Epidermal melanocyte (primary cell): Measurements from ENCODE around the gene HIBCH.
"Not testable (repeated sequence)": the region's sequence is repeated elsewhere in the genome, so short reads cannot be mapped to it uniquely, and the experiment has no call there.

Source experiments
- DNase-seq: peaks from one replicate; pipeline ENCODE4 v3.0.0; 2011; ENCODE audit warnings: low spot score; ENCODE audit not compliant: insufficient read length

HIBCH gene

DNA sequence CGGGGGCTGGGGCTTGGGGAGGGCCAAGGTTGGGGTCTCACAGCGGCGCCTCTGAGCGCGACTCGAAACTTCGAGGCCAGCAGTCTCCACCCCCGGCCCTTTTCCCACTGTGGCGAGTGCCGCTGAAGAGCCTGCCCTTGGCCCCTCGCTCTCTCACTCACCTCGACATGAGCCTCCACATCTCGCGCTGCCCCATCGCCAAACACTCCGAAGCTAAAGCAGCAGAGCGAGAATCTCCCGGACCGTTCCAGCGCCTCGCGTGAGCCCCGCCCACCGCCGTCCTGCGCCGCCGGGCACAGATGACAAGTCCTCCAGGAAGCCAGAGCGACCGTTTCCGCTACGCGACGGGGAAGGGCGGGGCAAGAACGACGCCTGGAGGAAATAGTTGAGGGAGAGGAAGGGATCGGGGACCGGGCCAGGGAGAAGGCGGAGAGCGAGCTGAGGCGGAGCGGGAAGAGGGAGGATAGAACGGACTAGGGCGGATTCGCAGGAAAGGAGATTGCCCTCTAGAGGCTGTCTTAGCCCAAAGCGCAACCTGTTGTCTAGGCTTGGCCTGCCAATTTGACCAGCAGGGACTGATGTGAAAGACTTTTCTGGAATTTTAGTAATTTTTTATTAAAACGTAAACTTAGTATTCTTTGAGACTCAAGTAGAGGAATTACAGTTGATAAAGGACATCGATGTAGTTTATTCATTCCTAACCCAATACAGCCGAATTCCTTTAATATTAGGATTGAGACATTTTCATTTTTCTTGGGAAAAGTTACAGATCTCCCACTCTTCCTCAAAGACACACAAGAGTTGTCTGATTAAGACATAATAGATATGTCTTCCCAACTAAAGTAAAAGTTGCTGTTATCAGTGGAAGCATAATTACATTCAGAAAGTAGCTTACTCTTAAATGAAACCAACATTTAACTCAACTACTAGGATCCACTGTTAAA lies at the start of gene HIBCH:
TSS of gene HIBCH (minus strand) at position 272 of the 944 bp plus-strand sequence. CDS start at position 196, 76 bp downstream.
- DNase-seq, result peak; percentile 84

GRCh38 chr2:190367091-190367490 lies 47.5 kb upstream of the HIBCH start:
- no peak for DNase-seq

DNA sequence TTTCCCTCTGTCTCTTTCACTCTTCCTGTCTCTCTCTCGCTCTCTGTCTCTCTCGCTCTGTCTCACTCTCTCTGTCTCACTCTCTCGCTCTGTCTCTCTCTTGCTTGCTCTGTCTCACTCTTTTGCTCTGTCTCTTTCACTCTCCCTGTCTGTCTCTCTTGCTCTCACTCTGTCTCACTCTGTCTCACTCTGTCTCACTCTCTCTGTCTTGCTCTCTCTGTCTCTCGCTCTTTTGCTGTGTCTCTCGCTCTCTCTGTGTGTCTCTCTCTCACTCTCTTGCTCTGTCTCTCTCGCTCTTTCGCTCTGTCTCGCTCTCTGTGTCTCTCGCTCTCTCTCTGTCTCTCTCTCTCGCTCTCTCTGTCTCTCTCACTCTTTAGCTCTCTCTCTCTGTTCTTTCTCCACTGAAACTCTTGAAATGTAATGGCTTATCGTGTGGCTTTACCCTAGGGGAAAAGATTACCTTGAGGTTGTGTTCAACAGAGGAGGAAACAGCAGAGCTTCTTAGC lies 46.7 kb upstream of the HIBCH start:
- no peak for DNase-seq

DNA sequence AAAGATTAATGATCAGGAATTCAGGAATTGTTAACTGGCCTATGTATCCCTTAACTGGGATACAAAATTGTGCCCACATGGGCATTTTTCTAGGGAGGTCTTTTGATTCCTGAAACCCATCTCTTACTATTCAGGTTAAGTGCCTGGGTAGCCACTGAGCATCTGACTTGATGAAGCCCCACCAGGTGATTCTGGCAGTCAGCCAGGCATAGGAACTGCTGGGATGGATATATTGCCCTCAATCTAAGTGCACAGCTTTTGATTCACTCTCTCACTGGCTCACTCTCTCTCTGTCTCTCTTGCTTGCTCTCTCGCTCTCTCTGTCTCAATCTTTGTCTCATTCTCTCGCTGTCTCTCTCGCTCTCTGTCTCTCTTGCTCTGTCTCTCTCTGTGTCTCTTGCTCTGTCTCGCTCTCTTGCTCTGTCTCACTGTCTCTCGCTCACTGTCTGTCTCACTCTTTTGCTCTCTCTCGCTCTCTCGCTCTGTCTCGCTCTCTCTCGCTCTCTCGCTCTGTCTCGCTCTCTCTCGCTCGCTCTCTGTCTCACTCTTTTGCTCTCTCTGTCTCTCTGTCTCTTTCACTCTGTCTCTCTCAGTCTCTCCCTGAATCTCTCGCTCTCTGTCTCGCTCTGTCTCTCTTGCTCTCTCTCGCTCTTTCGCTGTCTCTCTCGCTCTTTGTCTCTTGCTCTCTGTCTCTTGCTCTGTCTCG lies 46.0 kb upstream of the HIBCH start:
- no peak for DNase-seq

- no peak for DNase-seq
Observed at GRCh38 chr2:190362894-190363293, 43.3 kb upstream of the HIBCH start.

GRCh38 chr2:190361572-190361971 lies 41.9 kb upstream of the HIBCH start:
- DNase-seq, result no peak

- no peak for DNase-seq
Observed at GRCh38 chr2:190360965-190361364, 41.3 kb upstream of the HIBCH start.

GRCh38 chr2:190360561-190360960 lies 40.9 kb upstream of the HIBCH start:
- DNase-seq, result no peak

GRCh38 chr2:190358655-190359448 lies 39.2 kb upstream of the HIBCH start:
- not testable (repeated sequence) for DNase-seq

- DNase-seq, result no peak
Observed at GRCh38 chr2:190357600-190357999, 38.0 kb upstream of the HIBCH start.

DNA sequence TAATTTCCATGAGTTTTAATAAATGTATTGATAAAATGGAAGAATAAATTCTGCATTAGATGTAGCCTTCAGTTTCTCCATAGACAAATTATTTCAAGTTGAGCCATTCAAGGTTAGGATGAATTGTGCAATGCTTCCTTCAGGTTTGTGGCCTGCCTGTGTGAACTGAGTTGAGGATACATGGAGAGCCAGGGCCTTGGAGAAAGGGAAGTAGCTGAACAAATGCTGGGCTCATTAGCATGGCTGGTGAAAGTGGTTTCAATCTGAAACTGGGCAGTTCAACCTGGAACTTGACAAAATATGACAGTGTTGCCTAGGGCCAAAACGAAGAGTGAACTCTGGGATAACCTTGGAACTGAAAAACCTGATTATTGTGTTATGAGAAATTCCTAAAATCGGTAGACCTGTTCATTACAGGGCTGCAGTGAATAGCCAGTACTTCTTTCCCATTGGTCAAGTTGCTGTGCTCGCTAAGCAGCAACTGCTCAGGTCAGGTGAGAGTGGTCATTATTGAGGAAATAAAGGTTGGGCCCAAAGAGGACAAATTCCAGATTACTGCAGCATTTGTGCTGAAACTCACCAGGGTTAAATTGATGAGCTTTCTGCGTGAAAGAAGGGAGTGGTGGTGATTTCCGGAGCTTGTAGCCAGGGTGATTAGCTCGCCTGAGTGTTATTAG lies 36.5 kb upstream of the HIBCH start:
- no peak for DNase-seq

- DNase-seq, result no peak
Observed at GRCh38 chr2:190354003-190354690, 34.5 kb upstream of the HIBCH start.

- DNase-seq, result no peak
Observed at GRCh38 chr2:190353537-190353899, 33.9 kb upstream of the HIBCH start.

GRCh38 chr2:190352668-190353536 lies 33.3 kb upstream of the HIBCH start:
- DNase-seq, result no peak

GRCh38 chr2:190351955-190352354 lies 32.3 kb upstream of the HIBCH start:
- DNase-seq, result no peak

GRCh38 chr2:190350371-190350770 lies 30.7 kb upstream of the HIBCH start:
- no peak for DNase-seq

DNA sequence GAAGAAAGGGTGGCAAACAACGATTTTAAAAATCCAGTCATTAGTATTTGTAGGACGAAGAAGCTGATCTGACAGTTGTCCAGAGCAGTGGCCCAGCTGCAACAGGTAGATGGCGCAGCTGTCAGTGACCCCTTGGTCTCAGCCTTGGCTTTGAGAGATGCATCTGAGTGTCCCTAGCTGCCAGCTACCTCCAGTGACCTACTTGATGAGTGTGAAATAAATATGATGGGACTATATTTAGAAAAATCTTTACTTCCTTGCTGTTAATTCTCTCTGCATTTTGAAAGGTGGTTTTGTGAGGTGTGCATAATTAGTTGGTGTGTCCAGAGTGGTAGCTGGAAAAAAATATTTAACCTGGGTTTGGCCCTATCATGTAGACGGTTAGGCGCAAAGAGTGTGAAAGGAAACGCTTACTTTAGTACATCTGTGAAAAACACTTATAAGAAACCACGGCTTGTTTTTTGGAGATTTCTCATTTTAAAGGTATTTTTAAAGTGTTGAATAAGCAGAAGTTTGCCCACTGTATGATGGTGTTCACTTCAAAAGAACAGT lies 24.7 kb upstream of the HIBCH start:
- DNase-seq, result no peak

DNA sequence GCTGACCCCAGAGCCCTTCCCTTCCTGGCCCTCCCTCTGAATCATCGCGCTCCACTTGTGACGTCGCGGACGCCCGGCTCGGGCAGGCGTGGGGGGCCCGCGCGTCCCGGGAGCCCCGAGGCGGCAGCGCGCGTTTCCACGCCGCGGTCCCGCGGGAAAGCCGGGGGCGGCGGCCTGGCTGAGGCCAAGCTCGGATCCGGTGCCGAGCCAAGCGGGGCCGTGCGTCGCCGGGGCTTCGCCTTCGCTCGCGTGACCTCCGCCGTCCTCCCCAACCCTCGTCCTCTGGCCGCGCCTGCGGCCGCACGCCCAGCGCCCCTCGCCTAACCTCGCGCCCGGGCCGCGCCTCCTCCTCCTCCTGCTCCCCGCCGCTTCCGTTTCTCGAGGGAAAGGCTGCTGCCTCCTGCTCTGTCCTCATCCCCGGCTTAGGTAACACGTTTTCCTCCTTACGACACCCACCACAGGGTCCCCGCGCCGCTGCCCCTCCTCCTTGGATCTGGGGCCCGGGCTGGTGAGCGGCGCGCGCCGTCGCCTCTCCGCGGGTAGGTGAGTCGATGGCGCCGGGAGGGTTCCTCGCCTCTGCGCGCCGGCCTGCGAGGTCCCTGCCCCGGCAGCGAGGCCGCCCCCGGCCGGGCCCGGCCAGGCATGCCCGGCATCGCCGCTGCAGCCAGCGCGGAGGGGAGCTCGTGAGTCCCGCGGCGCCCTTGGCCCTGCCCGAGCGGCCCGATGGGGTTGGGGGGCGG lies 24.1 kb upstream of the HIBCH start, which contains the start of gene INPP1:
TSS of gene INPP1 (plus strand) at position 54 of the 740 bp plus-strand sequence. CDS start 16,514 bp downstream, outside the sequence.
- peak; percentile 46 for DNase-seq
